ENCODE results near the gene INPP4B.

INPP4B gene

DNA sequence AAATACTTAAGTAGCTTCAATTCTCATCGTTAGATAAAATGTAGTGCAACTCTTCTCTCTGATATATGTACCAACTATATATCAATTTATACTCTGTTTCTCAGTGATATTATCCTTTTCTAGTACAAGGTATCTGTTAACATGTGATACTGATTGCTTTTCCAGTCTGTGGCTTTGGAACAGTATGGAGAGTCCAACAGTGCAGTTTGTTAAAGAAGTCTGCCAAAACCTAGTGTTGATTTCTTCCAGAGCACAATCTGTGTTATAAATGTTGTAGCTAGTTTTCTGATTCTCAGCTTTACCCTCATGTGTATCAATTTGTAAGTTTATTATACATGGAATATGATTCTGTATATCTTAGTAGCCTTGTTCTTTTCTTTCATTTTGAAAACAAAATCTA is 744.7 kb downstream of the INPP4B start:
- TF ChIP-seq, protein P1, sequence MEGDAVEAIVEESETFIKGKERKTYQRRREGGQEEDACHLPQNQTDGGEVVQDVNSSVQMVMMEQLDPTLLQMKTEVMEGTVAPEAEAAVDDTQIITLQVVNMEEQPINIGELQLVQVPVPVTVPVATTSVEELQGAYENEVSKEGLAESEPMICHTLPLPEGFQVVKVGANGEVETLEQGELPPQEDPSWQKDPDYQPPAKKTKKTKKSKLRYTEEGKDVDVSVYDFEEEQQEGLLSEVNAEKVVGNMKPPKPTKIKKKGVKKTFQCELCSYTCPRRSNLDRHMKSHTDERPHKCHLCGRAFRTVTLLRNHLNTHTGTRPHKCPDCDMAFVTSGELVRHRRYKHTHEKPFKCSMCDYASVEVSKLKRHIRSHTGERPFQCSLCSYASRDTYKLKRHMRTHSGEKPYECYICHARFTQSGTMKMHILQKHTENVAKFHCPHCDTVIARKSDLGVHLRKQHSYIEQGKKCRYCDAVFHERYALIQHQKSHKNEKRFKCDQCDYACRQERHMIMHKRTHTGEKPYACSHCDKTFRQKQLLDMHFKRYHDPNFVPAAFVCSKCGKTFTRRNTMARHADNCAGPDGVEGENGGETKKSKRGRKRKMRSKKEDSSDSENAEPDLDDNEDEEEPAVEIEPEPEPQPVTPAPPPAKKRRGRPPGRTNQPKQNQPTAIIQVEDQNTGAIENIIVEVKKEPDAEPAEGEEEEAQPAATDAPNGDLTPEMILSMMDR (IDR thresholded peaks at IDR 0.05; ENCODE audit: poor library complexity, severe bottlenecking) = no peak
- ATAC-seq (ENCODE audit: low read depth) = no peak
- Histone ChIP-seq H3K27ac (ENCODE audit: poor library complexity, severe bottlenecking) (no peak overlapping the region), H3K4me1 (ENCODE audit: insufficient read depth, poor library complexity, severe bottlenecking) (peaks cover 8% of the 10 kb centered on the region), H3K36me3 (ENCODE audit: low read depth) (peaks cover 11% of the 10 kb centered on the region), H3K27me3 (ENCODE audit: insufficient read depth, poor library complexity, severe bottlenecking) (no peaks in the 10 kb centered on the region), H3K9me3 (ENCODE audit: severe bottlenecking) (no peaks in the 10 kb centered on the region), H3K4me3 (ENCODE audit: severe bottlenecking) (no peak overlapping the region)
- DNase-seq (ENCODE audit: low spot score) = no peak

DNA sequence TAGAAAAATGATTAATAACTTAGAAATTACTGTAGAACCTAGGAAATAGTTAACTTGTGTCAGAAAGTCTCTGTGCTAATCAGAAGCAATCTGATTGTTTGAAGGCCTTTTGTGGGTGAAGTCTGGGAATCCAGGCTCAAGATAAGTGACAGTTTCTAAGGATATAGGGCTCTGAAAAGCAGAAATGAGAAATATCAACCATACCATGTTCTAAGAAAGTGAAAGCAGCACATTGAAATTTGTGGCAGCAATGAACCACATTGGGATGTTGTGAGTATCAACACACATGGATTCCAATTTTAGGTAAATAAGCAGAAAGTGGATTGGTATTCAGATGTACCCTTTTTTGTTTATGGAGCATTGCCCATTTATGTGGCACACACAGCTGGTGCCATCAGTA is 745.2 kb downstream of the INPP4B start:
- Histone ChIP-seq H3K9me3 (ENCODE audit: severe bottlenecking) (no peaks in the 10 kb centered on the region), H3K4me3 (ENCODE audit: severe bottlenecking) (no peak overlapping the region), H3K27me3 (ENCODE audit: insufficient read depth, poor library complexity, severe bottlenecking) (no peaks in the 10 kb centered on the region), H3K4me1 (ENCODE audit: insufficient read depth, poor library complexity, severe bottlenecking) (peaks cover 12% of the 10 kb centered on the region), H3K36me3 (ENCODE audit: low read depth) (peaks cover 6% of the 10 kb centered on the region), H3K27ac (ENCODE audit: poor library complexity, severe bottlenecking) (no peak overlapping the region)
- no peak for DNase-seq (ENCODE audit: low spot score)
- TF ChIP-seq, protein P1 (IDR thresholded peaks at IDR 0.05; ENCODE audit: poor library complexity, severe bottlenecking) = no peak
- no peak for ATAC-seq (ENCODE audit: low read depth)

DNA sequence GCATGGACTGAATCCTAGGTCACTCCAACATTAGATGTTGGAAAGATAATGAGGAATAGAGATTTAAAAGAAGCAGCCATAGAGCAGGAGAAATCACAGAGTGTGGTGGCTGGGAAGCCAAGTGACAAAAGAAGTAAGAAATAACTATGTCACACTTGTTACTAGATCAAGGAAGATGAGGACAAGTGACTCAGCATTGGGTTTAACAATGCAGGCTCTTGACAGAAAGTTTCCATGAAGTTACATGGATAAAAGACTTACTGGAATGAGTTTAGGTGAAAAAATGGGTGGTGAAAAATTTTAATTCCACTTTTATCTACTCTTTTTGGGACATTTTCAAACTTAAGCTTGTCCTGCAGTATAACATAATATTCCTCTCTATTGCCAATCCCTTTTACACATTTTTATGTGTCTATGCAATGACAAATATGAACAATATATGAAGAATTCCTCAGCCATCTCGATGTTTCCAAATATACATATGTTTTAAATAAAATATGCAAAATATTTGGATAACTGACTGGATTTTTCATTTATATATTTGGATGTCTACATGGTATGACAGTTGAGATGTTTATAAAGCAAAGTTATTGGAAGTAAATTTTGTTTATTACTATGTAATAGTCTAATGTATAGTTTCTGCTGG is 747.1 kb downstream of the INPP4B start:
- H3K4me1 ChIP-seq (ENCODE audit: insufficient read depth, poor library complexity, severe bottlenecking) = peaks cover 22% of the 10 kb centered on the region
- H3K36me3 ChIP-seq (ENCODE audit: low read depth) = peaks cover 11% of the 10 kb centered on the region
- no peak for ATAC-seq (ENCODE audit: low read depth)
- TF ChIP-seq, protein P1 (IDR thresholded peaks at IDR 0.05; ENCODE audit: poor library complexity, severe bottlenecking) = no peak
- H3K4me3 ChIP-seq (ENCODE audit: severe bottlenecking) = no peak overlapping the region
- no peaks in the 10 kb centered on the region for H3K9me3 ChIP-seq (ENCODE audit: severe bottlenecking)
- no peak for DNase-seq (ENCODE audit: low spot score)
- H3K27me3 ChIP-seq (ENCODE audit: insufficient read depth, poor library complexity, severe bottlenecking) = no peaks in the 10 kb centered on the region
- H3K27ac ChIP-seq (ENCODE audit: poor library complexity, severe bottlenecking) = peak overlapping the region; percentile 12

DNA sequence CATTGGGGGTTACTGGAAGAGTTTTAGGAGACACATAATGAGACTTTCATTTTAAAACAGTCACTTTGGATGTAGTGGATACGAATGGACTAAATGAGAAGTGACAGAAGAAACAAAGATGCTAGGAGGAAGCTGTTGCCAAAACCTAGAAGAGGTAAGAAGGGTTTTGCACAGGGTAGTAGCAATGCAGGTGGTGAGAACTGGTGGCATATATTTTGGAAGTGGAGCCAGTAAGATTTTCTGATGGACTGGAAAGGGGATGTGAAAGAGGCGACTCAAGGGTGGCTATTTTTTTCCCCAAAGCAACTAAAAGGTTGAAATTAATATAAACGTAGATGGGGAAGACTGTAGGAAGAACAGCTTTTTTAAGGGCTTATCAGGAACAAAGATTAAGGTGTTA is 747.7 kb downstream of the INPP4B start:
- H3K27ac ChIP-seq (ENCODE audit: poor library complexity, severe bottlenecking) = peak overlapping the region; percentile 89
- TF ChIP-seq, protein P1 (IDR thresholded peaks at IDR 0.05; ENCODE audit: poor library complexity, severe bottlenecking) = no peak

DNA sequence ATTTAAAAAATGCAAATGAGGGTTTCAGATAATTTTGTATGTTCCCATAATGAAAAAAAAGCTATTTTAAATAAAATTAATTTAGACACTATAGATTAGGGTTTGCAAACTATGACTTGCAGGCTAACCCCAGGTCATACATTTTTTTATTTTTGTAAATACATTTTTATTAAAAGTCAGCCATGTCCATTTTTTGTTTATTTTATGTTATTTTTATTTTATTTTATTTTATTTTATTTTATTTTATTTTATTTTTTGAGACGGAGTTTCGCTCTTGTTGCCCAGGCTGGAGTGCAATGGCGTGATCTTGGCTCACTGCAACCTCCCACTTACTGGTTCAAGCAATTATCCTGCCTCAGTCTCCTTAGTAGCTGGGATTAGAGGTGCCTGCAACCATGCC is 749.1 kb downstream of the INPP4B start:
- Histone ChIP-seq H3K27me3 (ENCODE audit: insufficient read depth, poor library complexity, severe bottlenecking) (no peaks in the 10 kb centered on the region), H3K9me3 (ENCODE audit: severe bottlenecking) (no peaks in the 10 kb centered on the region), H3K4me3 (ENCODE audit: severe bottlenecking) (no peak overlapping the region), H3K36me3 (ENCODE audit: low read depth) (peaks cover 11% of the 10 kb centered on the region), H3K27ac (ENCODE audit: poor library complexity, severe bottlenecking) (peak overlapping the region; percentile 89), H3K4me1 (ENCODE audit: insufficient read depth, poor library complexity, severe bottlenecking) (peaks cover 32% of the 10 kb centered on the region)
- TF ChIP-seq, protein P1 (IDR thresholded peaks at IDR 0.05; ENCODE audit: poor library complexity, severe bottlenecking) = no peak
- ATAC-seq (ENCODE audit: low read depth) (no peak), DNase-seq (ENCODE audit: low spot score) (no peak)

More for the DNA sequence above, 747.7 kb downstream of the INPP4B start:
- Histone ChIP-seq H3K9me3 (ENCODE audit: severe bottlenecking) (no peaks in the 10 kb centered on the region), H3K4me3 (ENCODE audit: severe bottlenecking) (no peak overlapping the region), H3K36me3 (ENCODE audit: low read depth) (peaks cover 11% of the 10 kb centered on the region), H3K27me3 (ENCODE audit: insufficient read depth, poor library complexity, severe bottlenecking) (no peaks in the 10 kb centered on the region), H3K4me1 (ENCODE audit: insufficient read depth, poor library complexity, severe bottlenecking) (peaks cover 22% of the 10 kb centered on the region)
- ATAC-seq (ENCODE audit: low read depth) (no peak), DNase-seq (ENCODE audit: low spot score) (no peak)

Data from RWPE2 (cell line).